ENCODE results near the gene LRRC36.

DNA sequence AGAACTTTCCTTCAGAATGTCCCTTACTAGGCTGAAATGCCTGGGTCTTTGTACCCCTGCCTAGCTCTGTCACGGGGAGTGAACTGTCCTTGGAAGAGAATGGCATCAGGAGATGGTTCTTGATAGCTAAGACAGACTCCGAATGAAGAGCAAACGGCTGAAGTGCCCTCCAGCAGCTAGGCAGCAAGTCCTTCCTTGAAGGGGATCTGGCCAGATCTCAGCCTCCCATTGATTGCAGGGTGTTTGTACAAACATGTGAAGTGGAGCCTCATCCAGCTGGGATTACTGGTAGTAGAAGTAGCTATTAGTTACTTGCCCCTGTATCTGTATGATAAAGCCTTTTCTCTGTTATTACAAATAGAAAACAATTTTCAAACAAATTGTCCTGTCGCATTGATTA, 30.9 kb downstream of the LRRC36 start:
- TF ChIP-seq, protein P1, sequence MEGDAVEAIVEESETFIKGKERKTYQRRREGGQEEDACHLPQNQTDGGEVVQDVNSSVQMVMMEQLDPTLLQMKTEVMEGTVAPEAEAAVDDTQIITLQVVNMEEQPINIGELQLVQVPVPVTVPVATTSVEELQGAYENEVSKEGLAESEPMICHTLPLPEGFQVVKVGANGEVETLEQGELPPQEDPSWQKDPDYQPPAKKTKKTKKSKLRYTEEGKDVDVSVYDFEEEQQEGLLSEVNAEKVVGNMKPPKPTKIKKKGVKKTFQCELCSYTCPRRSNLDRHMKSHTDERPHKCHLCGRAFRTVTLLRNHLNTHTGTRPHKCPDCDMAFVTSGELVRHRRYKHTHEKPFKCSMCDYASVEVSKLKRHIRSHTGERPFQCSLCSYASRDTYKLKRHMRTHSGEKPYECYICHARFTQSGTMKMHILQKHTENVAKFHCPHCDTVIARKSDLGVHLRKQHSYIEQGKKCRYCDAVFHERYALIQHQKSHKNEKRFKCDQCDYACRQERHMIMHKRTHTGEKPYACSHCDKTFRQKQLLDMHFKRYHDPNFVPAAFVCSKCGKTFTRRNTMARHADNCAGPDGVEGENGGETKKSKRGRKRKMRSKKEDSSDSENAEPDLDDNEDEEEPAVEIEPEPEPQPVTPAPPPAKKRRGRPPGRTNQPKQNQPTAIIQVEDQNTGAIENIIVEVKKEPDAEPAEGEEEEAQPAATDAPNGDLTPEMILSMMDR (conservative IDR thresholded peaks at IDR 0.05; ENCODE audit: low read length) = no peak
- no peak for TF ChIP-seq EZH2phosphoT487 (IDR thresholded peaks at IDR 0.05; ENCODE audit: borderline replicate concordance)

Data from Loucy (cell line).